ENCODE measurements around the gene TMCO4. TPM values are rescaled to one million over a fixed set of nuclear protein-coding genes. Genes with fewer than 3 reads are reported as not detected.

The TMCO4 gene
- total and polyA plus RNA-seq, 2 donors (not counting 3 experiments of a cell fraction or from before 2014, with no cell fraction given) = 7.6 to 10.3 TPM

GRCh38 chr1:19776933-19777332 is 22.8 kb downstream of the TMCO4 start:
- Histone ChIP-seq H2AFZ (ENCODE audit: low read depth, low read length) (no peak overlapping the region), H3K36me3 (ENCODE audit: control insufficient read depth in 2 of 2, extremely low read depth in 1 of 2, insufficient read depth in 2 of 2, low read length in 2 of 2) (no peaks in the 10 kb centered on the region), H3K27ac (ENCODE audit: insufficient read depth, low read depth, low read length) (no peak overlapping the region), H3K4me1 (ENCODE audit: control insufficient read depth, extremely low read depth, insufficient read depth, low read length) (no peaks in the 10 kb centered on the region), H3K79me2 (ENCODE audit: control insufficient read depth, insufficient read depth, low read length) (no peaks in the 10 kb centered on the region), H3K4me3 (replicated peaks in 1 of 3; ENCODE audit: insufficient read depth in 1 of 3, low read depth in 1 of 3, low read length in 3 of 3) (no peak overlapping the region), H4K20me1 (replicated peaks; ENCODE audit: control insufficient read depth, extremely low read depth, insufficient read depth, low read length) (no peaks in the 10 kb centered on the region), H3K9me3 (replicated peaks; ENCODE audit: control insufficient read depth, insufficient read depth, low read length) (no peaks in the 10 kb centered on the region), H3K27me3 (ENCODE audit: control insufficient read depth in 2 of 2, insufficient read depth in 2 of 2, low read length in 2 of 2) (no peaks in the 10 kb centered on the region), H3K4me2 (ENCODE audit: insufficient read depth, low read length) (no peak overlapping the region), H3K9ac (replicated peaks; ENCODE audit: extremely low read depth, insufficient read depth, low read length) (no peak overlapping the region), H3K9me1 (replicated peaks; ENCODE audit: control insufficient read depth, extremely low read depth, insufficient read depth, low read length) (no peaks in the 10 kb centered on the region)
- CTCF ChIA-PET = no interaction called here
- BruUV-seq (replicated peaks) = no TSS peak
- DNase-seq (ENCODE audit: low read depth, low spot score) (no peak), FAIRE-seq (no peak)
- dilution Hi-C loops (cut with MboI; ENCODE audit: extremely low pct_ligation_motif_present, low sequenced_read_pairs) (no loop called here), intact Hi-C loops (cut with micrococcal nuclease) (no loop called here)
- TF ChIP-seq CTCF (IDR thresholded peaks at IDR 0.05; ENCODE audit: extremely low read depth in 1 of 2, insufficient read depth in 1 of 2, low read depth in 1 of 2, low read length in 2 of 2) = no peak
- TF ChIP-seq MAX (IDR thresholded peaks at IDR 0.05; ENCODE audit: insufficient read depth, insufficient read length) = no peak
- TF ChIP-seq GATA2 (IDR thresholded peaks at IDR 0.05; ENCODE audit: insufficient read depth, insufficient read length, low read depth, low read length) = no peak
- no peak for TF ChIP-seq MYC (IDR thresholded peaks at IDR 0.05; ENCODE audit: low read depth, low read length)
- TF ChIP-seq JUN (IDR thresholded peaks at IDR 0.05; ENCODE audit: borderline replicate concordance, insufficient read depth, insufficient read length, low read depth) = no peak
- TF ChIP-seq EZH2 (IDR thresholded peaks at IDR 0.05; ENCODE audit: borderline replicate concordance, low read depth, low read length, severe bottlenecking) = no peak
- no peak for TF ChIP-seq FOS (IDR thresholded peaks at IDR 0.05; ENCODE audit: borderline replicate concordance, insufficient read depth, low read length)
- POLR2A ChIA-PET = no interaction called here
